AG10803 (cell line): ENCODE measurements around the gene FXYD2.

Experiments
- DNase-seq: peaks from one replicate; pipeline ENCODE4 v3.0.0; 2010; ENCODE audit warnings: low read depth
- H3K4me3 ChIP-seq: 2 replicates; pipeline ENCODE4 v1.5.1; 2011; ENCODE audit warnings: mild to moderate bottlenecking, low read length, control low read depth
- TF ChIP-seq, protein P1 (sequence below): conservative IDR thresholded peaks from 2 replicates; pipeline ENCODE4 v1.5.1; 2011; ENCODE audit warnings: mild to moderate bottlenecking, low read length, control low read depth, inconsistent platforms

FXYD2 gene

DNA sequence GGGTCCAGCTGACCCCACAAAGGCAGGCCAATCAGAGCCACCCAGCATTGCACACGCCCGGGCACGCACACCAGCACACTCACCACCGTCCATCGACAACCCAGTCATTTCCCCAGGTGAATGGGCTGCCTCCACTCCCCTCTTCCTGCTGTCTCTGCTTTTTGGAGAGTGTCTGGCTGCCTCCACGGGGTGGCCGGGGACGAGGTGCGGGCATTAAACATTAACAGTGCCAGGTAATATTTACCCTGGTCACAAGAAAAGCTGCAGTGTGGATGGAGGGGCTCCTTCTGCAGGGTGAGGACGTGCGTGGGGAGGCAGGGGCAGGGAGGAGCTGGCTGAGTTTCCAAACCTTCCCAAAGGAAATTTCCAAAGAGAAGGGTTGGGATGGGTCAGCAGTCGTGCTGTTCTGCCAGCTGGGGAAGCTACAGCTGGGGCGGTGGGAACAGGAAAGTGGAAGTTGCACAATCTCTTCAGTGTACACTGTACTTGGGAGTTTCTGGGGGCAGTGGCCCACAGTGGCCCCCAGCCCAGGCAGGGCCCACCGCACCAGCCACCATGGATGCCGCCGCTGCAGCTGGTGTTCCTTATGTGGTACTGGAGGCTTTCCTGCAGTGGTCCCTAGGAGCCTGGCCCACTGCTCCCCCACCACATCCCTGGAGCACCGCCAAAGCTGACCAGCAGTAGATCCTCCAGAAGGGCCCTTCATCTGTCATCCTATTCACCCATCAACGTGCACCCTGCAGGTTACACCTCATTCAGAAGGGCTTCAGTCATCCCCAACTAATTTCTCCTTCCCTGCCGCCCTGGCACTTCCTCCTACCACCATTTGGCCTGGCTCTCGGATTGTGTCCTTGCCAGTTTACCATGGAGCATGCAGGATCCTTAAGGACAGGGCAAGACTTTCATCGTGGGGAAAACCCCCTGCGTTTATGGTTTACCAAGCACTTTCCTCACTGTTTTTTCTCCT is at the start of gene FXYD2:
FXYD2 (minus strand) TSS at position 174 of the 967 bp plus-strand sequence; CDS start at position 108, 66 bp downstream.
- no peak for DNase-seq
- H3K4me3 ChIP-seq, result no peak within 1 kb of the TSS
- TF ChIP-seq, protein P1, sequence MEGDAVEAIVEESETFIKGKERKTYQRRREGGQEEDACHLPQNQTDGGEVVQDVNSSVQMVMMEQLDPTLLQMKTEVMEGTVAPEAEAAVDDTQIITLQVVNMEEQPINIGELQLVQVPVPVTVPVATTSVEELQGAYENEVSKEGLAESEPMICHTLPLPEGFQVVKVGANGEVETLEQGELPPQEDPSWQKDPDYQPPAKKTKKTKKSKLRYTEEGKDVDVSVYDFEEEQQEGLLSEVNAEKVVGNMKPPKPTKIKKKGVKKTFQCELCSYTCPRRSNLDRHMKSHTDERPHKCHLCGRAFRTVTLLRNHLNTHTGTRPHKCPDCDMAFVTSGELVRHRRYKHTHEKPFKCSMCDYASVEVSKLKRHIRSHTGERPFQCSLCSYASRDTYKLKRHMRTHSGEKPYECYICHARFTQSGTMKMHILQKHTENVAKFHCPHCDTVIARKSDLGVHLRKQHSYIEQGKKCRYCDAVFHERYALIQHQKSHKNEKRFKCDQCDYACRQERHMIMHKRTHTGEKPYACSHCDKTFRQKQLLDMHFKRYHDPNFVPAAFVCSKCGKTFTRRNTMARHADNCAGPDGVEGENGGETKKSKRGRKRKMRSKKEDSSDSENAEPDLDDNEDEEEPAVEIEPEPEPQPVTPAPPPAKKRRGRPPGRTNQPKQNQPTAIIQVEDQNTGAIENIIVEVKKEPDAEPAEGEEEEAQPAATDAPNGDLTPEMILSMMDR, result no peak

DNA sequence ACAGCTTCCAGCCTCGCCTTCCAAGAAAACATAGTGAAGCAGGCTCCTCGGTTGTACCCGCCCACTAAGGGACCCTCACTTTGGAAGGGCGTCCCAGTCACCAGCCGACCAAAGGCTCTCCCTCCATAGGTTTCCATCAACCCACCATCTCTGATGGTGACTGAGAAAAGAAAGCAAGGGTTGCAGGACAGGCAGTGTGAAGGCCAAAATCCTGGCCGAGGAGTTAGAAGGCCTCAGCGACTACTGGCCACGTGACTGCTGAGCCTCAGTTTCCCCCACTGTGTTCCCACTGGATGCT is 49.2 kb upstream of the FXYD2 start:
- DNase-seq, result no peak
- H3K4me3 ChIP-seq, result no peak overlapping the region
- TF ChIP-seq, protein P1, result no peak

DNA sequence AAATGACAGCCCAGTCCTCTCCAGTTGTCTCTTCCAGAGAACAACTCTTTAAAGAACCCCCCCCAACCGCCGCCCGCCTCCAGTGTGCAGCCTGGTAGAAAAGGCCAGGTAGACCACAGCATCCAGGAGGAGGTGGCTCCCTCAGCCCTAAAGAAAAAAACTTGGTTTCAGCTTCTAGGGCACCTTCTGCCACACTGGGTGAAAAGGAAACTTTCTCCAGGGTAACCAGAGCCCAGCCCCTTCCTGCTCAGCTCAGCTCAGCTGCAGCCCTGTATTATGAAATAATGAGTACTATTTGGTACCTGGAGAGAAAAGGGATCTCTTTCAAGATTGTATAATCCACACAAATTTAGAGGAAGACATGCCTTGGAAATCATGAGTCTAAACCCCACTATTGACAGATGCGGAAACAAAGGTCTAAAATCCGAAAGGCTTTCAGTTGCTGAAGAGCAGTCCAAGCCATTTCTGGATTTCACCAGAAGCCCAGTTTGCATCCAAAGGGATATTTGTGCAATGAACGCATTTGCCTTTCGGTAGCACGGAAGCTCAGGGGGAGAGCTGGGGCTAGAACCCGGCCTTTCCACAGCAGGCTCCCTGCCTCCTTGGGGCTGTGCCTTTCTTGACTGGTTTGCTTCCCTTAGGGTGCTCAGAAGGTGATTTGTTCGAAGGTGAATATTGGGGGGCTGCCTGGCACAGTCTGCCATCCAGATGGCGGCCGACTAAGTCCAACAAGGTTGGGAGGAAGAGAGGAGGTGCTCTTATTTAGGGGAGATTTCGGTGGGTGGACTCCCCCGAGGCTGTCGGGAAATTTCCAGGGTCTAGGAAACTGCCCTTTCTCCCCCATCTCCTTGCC is 48.7 kb upstream of the FXYD2 start:
- H3K4me3 ChIP-seq, result no peak overlapping the region
- TF ChIP-seq, protein P1, result no peak
- DNase-seq, result no peak

DNA sequence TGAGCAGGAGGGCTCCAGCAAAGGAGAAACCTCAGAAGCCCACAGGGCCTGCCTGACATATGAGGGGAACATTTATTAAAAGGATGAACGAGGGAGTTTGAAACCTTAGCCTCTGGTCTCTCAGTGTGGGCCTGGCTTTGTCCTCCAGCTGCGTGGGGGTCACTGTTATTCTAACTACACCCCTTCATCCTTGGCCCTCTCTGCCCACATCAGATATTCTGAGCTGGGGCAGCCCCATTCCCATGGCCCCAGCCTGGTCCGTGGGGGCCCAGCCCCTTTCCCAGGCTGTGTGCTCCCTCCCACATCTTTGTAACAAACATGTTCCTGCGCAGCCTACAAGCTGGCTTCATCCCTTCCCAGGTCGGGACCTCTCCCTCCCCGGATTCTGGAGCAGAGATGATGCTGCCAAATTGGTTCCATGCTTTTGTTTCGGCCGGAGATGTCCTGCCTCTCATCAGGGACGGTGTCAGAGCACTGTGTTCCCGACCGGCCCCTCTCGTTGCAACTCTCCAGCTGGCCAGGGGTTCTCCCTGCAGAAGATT is 47.9 kb upstream of the FXYD2 start:
- no peak overlapping the region for H3K4me3 ChIP-seq
- no peak for DNase-seq
- TF ChIP-seq, protein P1, result no peak

DNA sequence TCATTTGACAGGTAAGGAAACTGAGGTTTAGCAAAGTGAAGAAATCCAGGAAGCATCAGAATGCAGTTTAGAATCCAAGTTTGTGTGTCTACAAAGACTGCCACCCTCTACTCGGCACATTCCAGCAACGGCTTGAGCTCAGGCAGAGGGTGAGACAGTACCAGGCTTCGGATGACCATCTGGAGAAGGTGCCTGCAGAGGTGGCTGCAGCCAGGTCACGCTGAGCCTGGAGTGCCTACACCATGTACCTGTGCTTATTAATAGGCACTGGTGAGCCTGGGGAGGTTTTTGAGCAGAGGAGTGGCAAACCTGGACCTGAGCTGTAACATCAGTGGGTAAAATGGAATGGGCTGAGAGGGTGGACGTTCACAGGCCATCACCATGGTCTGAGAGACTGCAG is 47.2 kb upstream of the FXYD2 start:
- TF ChIP-seq, protein P1, result no peak
- no peak overlapping the region for H3K4me3 ChIP-seq
- no peak for DNase-seq

DNA sequence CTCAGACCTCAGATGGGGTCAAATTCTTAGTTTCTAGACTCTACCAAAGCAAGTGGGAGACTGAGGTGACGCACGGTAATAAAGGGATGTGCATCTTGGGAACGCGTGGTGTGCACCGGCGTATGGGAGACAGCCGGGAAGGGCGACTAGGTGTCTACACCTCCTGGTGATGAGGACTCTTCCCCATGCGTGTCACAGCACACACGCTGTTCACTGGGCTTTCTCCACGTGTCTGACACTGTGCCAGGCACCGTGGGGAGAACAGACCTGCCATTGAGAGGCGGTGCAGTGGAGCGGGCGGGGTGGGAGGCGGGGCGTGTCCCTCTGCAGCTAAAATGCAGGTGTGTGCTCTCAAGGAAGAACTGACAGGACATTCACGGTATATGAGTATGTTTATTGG is 46.6 kb upstream of the FXYD2 start:
- TF ChIP-seq, protein P1, result no peak
- no peak for DNase-seq
- H3K4me3 ChIP-seq, result no peak overlapping the region
